Urothelium cell line (cell line): ENCODE measurements around the gene HIPK4.

Experiments
- DNase-seq: peaks from one replicate; pipeline ENCODE4 v3.0.0; 2011; ENCODE audit warnings: low spot score, mixed read lengths
- FAIRE-seq: peaks from 2 replicates; lab custom pipeline; 2011; peaks lifted over from hg19 to GRCh38; lab: Jason Lieb, UNC

Gene HIPK4

DNA sequence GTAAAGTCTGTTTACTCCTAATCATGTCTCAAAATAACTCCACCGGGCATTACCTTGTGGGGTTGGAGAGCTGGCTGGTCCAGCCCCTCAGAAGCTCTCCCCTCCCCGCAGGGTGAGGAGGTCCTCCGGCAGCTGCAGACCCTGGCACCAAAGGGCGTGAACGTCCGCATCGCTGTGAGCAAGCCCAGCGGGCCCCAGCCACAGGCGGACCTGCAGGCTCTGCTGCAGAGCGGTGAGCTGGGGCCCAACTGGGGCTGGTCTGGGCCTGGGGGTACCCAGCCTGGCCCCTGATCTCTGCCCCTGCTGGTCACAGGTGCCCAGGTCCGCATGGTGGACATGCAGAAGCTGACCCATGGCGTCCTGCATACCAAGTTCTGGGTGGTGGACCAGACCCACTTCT lies 20.2 kb downstream of the HIPK4 start:
- no peak for FAIRE-seq
- DNase-seq = no peak

- DNase-seq = no peak
- FAIRE-seq = no peak
These were observed 22.2 kb downstream of the HIPK4 start for GRCh38 chr19:40367577-40368434.

DNA sequence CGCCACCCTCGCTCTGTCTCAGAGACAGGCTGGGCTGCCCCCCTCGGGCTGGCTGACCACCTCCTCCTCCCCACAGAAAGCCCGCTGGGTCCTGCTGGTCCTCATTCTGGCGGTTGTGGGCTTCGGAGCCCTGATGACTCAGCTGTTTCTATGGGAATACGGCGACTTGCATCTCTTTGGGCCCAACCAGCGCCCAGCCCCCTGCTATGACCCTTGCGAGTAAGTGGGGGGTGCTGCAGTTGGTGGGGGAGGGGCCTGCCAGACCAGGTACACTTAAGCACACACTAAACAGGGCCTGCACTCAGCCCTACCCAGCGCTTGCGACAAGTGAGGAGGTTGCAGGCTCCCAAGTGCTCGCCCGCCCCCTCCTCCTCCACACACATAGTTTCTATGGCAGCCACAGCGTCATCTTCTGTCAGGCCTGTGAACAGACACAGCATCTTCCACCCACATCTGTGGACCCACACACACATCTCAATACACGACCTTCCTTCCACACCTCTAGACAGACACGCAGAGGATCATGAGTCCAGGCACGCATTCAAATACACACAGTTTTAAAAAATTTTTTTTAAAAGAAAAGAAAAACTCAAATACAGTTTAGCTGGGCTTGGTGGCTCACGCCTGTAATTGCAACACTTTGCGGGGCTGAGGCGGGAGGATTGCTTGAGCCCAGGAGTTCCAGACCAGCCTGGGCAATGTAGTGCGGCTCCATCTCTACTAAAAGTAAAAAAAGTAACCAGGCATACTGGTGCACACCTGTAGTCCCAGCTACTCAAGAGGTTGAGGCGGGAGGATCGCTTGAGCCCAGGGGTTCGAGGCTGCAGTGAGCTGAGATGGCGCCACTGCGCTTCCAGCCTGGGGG lies 23.1 kb downstream of the HIPK4 start:
- FAIRE-seq (no peak), DNase-seq (no peak)

- DNase-seq (no peak), FAIRE-seq (no peak)
These were observed 24.2 kb downstream of the HIPK4 start for GRCh38 chr19:40365613-40366401.

DNA sequence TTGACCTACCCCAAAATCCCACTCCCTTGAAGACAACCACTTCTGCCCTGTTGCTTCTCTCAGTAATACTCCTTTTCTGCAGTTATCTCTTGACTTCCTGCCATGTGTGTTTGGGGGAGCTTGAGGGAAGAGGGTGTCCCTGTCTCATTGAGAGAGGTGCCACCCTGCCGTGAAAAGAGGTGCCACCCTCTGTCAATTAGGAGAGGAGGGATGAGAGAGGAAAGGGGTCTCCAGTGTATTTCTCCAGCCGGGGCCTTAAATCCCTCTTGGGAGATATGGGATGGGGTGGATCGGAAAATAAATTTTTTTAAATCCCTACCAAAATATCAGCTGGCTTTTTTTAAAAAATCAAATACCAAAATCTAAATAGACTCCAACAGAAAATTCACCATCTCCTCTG lies 25.0 kb downstream of the HIPK4 start:
- DNase-seq = no peak
- no peak for FAIRE-seq

- FAIRE-seq = no peak
- DNase-seq = no peak
These were observed 26.9 kb downstream of the HIPK4 start for GRCh38 chr19:40363069-40363468.

DNA sequence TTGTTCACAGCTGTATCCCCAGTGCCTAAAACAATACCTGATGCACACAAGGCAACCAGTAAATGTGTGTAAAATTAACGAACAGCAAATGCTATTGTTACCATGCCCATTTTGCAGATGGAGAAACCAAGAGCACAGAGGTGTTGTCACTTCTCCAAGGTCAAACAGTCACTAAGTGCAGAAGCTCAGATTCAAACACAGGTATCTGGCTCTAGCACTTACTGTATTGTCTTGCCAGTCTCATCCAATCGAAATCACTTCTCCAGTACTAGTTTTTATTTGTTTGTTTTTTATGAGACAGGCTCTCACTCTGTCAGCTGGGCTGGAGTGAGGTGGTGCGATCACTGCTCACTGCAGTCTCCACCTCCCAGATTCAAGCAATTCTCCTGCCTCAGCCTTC lies 27.8 kb downstream of the HIPK4 start:
- no peak for FAIRE-seq

DNA sequence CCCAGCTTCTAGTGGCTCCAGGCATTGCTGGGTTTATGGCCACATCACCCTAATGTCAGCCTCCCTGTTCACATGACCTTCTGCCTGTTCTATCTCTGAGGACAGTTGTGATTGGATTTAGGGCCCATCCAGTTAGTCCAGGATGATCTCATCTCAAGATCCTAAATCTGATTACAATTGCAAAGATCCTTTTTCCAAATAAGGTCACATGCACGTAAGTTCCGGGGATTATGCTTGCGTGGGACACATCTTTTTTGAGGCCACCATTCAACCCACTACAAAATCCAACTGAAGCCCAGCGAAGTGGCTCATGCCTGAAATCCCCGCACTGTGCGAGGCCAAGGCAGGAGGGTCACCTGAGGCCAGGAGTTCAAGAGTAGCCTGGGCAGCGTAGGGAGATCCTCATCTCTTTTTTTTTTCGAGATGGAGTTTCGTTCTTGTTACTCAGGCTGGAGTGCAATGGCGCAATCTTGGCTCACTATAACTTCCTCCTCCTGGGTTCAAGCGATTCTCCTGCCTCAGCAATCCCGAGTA lies 29.2 kb downstream of the HIPK4 start:
- FAIRE-seq (no peak), DNase-seq (no peak)

More for the DNA sequence above, 27.8 kb downstream of the HIPK4 start:
- no peak for DNase-seq

- FAIRE-seq (no peak), DNase-seq (no peak)
These were observed 29.8 kb downstream of the HIPK4 start for GRCh38 chr19:40360020-40360707.

DNA sequence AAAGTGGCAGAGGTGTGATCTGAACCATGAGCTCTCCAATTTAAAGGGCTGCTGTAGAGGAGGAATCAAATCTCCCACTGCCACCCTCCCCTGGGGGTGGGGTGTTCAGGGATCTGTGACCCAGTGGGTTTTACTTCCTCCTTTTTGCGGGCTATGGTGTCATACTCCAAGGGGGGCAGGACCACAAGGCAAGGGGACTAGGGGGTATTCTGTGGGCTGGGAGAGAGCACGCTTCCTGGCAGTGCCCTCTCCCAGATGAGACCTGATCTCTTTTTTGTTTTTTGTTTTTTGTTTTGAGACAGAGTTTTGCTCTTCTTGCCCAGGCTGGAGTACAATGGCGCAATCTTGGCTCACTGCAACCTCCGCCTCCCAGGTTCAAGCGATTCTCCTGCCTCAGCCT lies 31.2 kb downstream of the HIPK4 start:
- DNase-seq (no peak), FAIRE-seq (no peak)

DNA sequence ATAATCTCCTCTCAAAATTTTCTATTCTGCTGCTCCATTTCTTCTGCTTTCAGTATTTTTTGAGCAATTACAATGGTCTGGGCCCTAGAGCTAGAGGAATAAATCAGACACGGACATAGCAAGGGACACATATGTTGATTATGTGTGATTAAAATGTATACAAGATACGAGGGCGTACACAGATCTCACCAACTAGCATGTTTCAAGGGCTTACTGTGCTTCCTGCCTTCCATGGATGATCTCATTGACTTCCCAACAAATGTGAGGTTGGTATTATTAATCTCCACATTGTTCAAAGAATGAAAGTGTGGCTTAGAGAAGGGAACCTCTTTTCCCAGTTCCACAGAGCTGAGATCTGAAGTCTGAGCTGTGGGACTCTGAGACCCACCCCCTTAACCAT lies 32.3 kb downstream of the HIPK4 start:
- FAIRE-seq (no peak), DNase-seq (no peak)

- FAIRE-seq = no peak
These were observed 33.0 kb downstream of the HIPK4 start for GRCh38 chr19:40356681-40357595.

GRCh38 chr19:40355975-40356680 lies 33.9 kb downstream of the HIPK4 start:
- DNase-seq = no peak
- FAIRE-seq = no peak

More at GRCh38 chr19:40356681-40357595, 33.0 kb downstream of the HIPK4 start:
- DNase-seq = no peak

- no peak for FAIRE-seq
- peak; percentile 36 for DNase-seq
These were observed 40.9 kb downstream of the HIPK4 start for GRCh38 chr19:40348961-40349507.

DNA sequence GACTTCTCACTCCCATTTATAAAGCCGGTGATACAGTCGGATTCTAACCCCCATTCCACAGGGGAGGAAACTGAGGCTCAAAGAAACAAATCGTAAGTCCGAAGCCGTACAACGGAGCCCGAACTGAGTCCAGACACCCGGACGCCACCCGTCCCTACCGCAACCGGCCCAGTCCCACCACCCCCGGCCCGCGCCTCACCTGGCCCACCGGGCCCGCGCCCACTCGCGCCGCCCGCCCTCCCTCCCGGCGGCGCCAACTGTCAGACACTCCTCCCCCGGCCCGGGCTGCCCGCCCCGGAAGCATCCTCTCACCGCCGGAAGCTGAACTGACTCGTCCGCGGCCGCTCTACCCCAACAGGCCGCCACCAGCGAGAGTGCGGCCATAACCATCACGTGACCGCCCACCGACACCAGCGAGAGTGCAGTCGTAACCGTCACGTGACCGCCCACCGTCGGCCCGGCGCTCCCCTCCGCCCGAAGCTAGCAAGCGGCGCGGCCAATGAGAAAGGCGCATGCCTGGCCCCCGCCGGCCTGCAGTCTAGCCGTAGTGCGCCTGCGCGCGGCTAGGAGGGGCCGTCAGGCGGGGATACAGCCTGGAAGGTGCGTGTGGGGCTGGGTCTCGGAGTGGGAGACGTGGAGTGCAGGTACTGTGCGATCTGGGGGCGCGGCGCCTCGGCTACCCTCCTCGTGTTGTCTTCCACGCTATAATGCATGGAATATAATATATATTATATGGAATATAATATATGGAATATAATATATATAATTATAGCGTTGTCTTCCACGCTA lies 41.7 kb downstream of the HIPK4 start, which contains the start of the genes C19orf47 and PLD3:
Gene C19orf47, minus strand, starts transcription at position 273 of the 789 bp plus-strand sequence. CDS start 6,540 bp downstream, outside the sequence.
Gene PLD3, plus strand, starts transcription at position 571 of the 789 bp plus-strand sequence. CDS start 17,789 bp downstream, outside the sequence.
- FAIRE-seq (peak; percentile 92), DNase-seq (peak; percentile 100)

GRCh38 chr19:40344422-40344821 lies 45.6 kb downstream of the HIPK4 start:
- DNase-seq = no peak
- no peak for FAIRE-seq
